ENCODE measurements around the gene PDCD5. TPM values are rescaled to one million over a fixed set of nuclear protein-coding genes. Genes with fewer than 3 reads are reported as not detected.

PDCD5 gene
- total RNA-seq, 1 experiment from 2014 or later = 118 TPM

DNA sequence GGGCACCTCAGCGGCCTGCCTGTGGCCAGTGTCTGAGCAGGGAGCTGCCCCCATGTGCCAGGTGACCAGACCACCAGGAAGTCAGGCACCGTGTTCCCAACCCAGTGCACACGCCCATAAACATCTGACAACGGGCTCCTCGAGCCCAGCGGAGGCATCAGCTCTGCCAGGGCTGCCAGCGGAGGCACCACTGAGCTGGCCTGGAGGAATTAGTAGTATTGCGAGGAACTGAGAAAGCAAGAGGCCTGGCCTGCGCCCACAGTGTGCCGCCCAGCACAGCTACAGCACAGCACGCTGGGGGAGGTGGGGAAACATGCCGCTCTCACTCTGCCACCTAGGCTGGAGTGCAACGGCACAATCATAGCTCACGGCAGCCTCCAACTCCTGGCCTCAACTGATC is 49.3 kb downstream of the PDCD5 start:
- no peak overlapping the region for H2AK5ac ChIP-seq (ENCODE audit: insufficient read length, low read length)
- H3K4me2 ChIP-seq (ENCODE audit: insufficient read depth, insufficient read length, low read length) = no peak overlapping the region
- H3K79me2 ChIP-seq (ENCODE audit: insufficient read depth, low read length) = no peaks in the 10 kb centered on the region
- TF ChIP-seq, protein P1, sequence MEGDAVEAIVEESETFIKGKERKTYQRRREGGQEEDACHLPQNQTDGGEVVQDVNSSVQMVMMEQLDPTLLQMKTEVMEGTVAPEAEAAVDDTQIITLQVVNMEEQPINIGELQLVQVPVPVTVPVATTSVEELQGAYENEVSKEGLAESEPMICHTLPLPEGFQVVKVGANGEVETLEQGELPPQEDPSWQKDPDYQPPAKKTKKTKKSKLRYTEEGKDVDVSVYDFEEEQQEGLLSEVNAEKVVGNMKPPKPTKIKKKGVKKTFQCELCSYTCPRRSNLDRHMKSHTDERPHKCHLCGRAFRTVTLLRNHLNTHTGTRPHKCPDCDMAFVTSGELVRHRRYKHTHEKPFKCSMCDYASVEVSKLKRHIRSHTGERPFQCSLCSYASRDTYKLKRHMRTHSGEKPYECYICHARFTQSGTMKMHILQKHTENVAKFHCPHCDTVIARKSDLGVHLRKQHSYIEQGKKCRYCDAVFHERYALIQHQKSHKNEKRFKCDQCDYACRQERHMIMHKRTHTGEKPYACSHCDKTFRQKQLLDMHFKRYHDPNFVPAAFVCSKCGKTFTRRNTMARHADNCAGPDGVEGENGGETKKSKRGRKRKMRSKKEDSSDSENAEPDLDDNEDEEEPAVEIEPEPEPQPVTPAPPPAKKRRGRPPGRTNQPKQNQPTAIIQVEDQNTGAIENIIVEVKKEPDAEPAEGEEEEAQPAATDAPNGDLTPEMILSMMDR (conservative IDR thresholded peaks at IDR 0.05) = peak; percentile 39
- no peak overlapping the region for H2BK15ac ChIP-seq (ENCODE audit: low read depth, low read length)
- H3K9me3 ChIP-seq (ENCODE audit: control insufficient read depth, low read depth, low read length) = no peaks in the 10 kb centered on the region
- WGBS (ENCODE audit: extremely low coverage, insufficient read length, low lambda C conversion rate) = no CpG with 5 or more reads among the region's 14 CpGs
- H3K23ac ChIP-seq (ENCODE audit: insufficient read length, low read depth, low read length) = no peak overlapping the region
- no peaks in the 10 kb centered on the region for H3K27me3 ChIP-seq (ENCODE audit: insufficient read depth, low read length)
- no peak overlapping the region for H3K4ac ChIP-seq (ENCODE audit: low read depth, low read length)
- H3K4me1 ChIP-seq (ENCODE audit: insufficient read depth, low read length) = no peaks in the 10 kb centered on the region
- H2BK12ac ChIP-seq (ENCODE audit: insufficient read length, low read depth, low read length) = no peak overlapping the region
- Mint-ChIP-seq H3K4me1 (no peaks in the 10 kb centered on the region), H3K36me3 (ENCODE audit: insufficient read depth in 1 of 3, low read depth in 3 of 3) (peaks cover 4 to 48% (median 26%) of the 10 kb centered on the region in 3 experiments; a peak in 6 of 7 replicates), H3K4me3 (no peak overlapping the region), H3K9me3 (no peaks in the 10 kb centered on the region), H3K27me3 (ENCODE audit: low read depth) (no peaks in the 10 kb centered on the region; the same call in none of the 2 replicates), H3K27ac (no peak overlapping the region)
- H3K23me2 ChIP-seq (ENCODE audit: insufficient read length, low read depth, low read length, poor library complexity, severe bottlenecking) = no peaks in the 10 kb centered on the region
- no peak overlapping the region; the same call in 1 of the 2 replicates for H3K14ac ChIP-seq (ENCODE audit: insufficient read depth, low read length)
- H2BK5ac ChIP-seq (ENCODE audit: insufficient read length, low read length) = no peak overlapping the region
- H4K5ac ChIP-seq (ENCODE audit: insufficient read length, low read depth, low read length) = no peak overlapping the region
- no peak overlapping the region for H3K9ac ChIP-seq (ENCODE audit: extremely low read depth, insufficient read length, low read length)
- no peak overlapping the region for H2AFZ ChIP-seq (ENCODE audit: low read length)
- no peak overlapping the region for H2BK20ac ChIP-seq (ENCODE audit: low read depth, low read length, poor library complexity, severe bottlenecking)
- H2BK120ac ChIP-seq (ENCODE audit: low read depth, low read length, poor library complexity, severe bottlenecking) = no peak overlapping the region
- H4K91ac ChIP-seq (ENCODE audit: insufficient read length, low read depth, low read length) = no peak overlapping the region
- H3K56ac ChIP-seq (ENCODE audit: insufficient read length, low read depth, low read length) = no peak overlapping the region
- H3K18ac ChIP-seq (ENCODE audit: insufficient read length, low read depth, low read length) = no peak overlapping the region
- H4K8ac ChIP-seq (replicated peaks; ENCODE audit: insufficient read length, low read depth, low read length) = no peak overlapping the region
- no peaks in the 10 kb centered on the region for H4K20me1 ChIP-seq (ENCODE audit: control insufficient read depth, insufficient read depth, insufficient read length)
- peak; percentile 41 for DNase-seq
- no peak overlapping the region for H3T11ph ChIP-seq (ENCODE audit: low read length)
- H3K27ac ChIP-seq (ENCODE audit: insufficient read length, low read depth, low read length) = no peak overlapping the region
- H3K79me1 ChIP-seq (ENCODE audit: insufficient read depth, low read depth, low read length, poor library complexity, severe bottlenecking) = no peaks in the 10 kb centered on the region
